Inflammatory macrophage (primary cell): ENCODE results near the gene DGKD.

Experiments used
- DNase-seq, 2 donors: peaks; one replicate each; pipeline ENCODE4 v3.0.0-alpha.2; 2020 to 2022

The DGKD gene

GRCh38 chr2:233339427-233339826, 14.9 kb upstream of the DGKD start:
- peak; percentile 55 to 72 for DNase-seq

- no peak for DNase-seq
Observed at GRCh38 chr2:233341296-233341695, 13.0 kb upstream of the DGKD start.

DNA sequence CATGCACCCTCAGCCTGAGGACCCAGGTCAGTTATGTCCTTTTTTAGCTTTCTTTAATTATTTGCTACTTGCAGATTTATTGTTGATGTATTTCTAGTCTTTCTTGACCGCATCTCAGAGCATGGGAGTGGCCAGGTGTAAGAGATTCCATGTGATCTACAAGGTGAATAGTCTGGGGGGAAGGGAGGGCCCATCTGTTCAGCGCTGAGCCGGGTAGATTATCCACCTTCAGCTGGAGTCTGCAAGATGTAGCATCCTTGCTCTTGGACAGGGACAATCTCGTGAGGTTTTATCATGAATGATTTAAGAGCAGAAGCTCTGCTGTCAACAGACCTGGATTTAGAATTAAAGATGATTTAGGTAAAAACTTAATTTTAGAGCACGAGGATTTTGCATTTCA, 12.0 kb upstream of the DGKD start:
- DNase-seq: no peak

DNA sequence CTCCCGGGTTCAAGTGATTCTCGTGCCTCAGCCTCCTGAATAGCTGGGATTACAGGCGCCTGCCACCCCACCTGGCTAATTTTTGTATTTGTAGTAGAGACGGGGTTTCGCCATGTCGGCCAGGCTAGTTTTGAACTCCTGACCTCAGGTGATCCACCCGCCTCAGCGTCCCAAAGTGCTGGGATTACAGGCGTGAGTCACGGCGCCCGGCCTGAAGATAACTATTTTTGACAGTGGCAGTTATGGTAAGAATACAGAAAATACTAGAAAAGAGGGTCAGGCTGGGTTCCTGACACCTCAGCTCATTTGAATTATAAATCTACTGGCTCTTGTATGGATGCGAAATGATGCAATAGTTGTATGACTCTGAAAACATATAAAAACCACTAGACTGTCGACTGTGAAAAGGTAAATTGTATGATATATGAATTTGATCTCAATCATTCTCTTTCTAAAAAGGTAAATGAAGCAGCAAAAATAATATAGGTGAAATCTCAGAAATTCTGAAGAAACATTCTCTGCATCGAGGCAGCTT, 11.1 kb upstream of the DGKD start:
- no peak for DNase-seq

GRCh38 chr2:233346376-233346775, 7.9 kb upstream of the DGKD start:
- no peak for DNase-seq

DNA sequence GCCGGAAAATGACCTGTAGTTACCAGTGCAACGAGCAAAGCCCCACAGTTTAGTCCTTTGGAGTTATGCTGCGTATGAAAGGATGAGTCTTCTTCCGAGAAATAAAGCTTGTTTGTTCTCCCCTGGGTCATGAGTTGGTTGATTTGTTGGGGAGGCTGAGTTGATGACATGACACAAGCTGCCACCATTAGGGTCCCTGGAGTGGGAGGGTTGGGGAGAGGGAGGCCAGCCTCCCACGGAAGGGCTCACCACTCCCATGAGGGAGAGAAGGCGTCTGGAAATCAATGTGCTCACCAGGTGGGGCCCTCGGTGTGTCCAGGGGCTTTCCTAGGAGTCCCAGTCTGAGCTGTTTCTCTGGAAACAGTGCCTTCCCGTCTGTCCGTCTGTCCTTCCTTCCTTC, 7.4 kb upstream of the DGKD start:
- no peak for DNase-seq

GRCh38 chr2:233349005-233349998, 5.0 kb upstream of the DGKD start:
- peak; percentile 44 to 66 for DNase-seq

DNA sequence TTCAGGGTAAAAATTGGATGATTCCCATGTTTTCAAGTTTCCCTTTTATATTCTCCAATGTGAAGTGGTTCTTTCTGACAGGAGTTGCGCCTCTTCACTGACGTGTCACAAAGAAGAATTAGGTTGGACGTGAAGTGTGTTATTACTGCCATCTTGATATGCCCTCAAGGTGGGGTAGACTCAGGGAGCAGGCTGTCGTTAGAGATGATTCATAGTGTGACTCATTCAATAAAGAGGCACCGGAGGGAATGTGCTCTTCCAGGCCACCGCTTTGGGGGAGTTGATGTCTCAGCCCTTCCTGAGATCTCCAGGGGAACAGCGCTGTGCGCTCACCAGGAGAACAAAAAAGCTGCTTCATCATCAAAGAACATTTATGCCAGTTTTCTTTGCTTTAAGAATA, 3.6 kb upstream of the DGKD start:
- peak; percentile 9 to 21 for DNase-seq

GRCh38 chr2:233351423-233351822, 2.9 kb upstream of the DGKD start:
- peak; percentile 56 to 60 for DNase-seq

- DNase-seq: no peak
Observed at GRCh38 chr2:233352141-233352842, 2.0 kb upstream of the DGKD start.

- DNase-seq: no peak
Observed at GRCh38 chr2:233353101-233353768, 1.1 kb upstream of the DGKD start.

GRCh38 chr2:233354500-233354924, 218 bp downstream of the DGKD start:
- no peak for DNase-seq

DNA sequence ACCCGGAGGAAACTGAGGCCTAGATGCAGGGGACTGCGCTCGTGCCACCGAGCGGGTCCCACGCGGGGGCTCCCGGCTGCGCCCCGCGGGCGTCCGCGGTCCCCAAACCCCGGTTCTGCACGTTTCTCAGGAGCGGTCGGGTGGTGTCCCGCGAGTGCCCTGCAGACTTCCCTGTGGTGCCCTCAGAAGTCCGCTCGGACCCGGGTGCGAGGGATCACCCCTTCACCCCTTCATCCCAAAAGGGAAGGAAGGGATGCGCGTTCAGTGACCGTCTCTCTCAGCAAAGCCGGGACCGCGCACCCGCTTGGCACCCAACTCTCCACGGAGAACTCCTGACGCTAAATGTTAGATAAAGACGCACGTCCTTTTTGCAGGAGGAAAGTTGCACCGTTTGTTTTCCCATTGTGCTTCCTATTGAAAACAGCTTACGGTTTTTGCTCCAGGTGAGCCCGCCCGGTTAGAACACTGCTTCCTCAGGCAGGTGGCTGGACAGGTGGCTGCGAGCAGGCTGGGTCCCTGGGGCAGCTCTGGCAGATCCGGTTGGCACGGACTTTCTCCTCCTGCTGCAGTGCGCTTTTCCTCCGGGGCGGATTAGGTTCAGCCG, 779 bp downstream of the DGKD start:
- no peak for DNase-seq

GRCh38 chr2:233355916-233356315, 1.6 kb downstream of the DGKD start:
- no peak for DNase-seq

DNA sequence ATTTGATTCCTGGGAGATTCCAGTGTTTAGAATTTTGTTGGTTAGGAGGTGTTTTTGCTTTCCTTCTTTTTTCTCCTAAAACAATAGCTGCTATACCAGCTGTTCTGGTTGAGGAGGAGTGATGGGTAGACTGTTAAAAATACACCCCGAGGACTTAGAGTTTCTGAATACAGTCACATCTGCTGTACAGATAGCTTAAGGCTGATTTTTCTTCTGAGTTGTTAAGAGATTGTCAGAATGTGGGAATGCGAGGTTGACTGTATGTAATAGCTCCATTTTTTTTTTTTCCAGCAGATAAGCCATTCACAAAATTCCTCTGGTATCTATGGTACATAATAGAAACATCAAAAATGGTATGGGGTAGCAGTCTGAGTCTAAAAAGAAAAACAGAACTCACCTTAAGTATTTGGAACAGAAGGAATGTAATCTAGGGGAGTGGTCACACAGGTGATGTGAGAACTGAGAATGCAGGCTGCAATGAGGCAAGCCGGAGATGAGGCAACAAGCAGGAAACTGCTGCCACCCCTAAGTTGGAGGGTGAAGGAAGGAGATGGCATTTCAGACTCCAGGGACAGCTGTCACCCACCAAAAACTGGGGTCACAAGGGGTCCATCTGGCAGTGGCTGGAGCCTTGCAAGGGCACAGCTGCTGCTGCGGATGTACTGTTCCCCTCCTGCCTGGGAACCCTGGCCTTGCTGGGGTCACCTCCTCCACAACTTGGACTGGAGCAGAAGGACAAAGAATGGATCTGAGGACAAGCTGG, 2.4 kb downstream of the DGKD start:
- DNase-seq: no peak

- DNase-seq: peak; percentile 30 to 47
Observed at GRCh38 chr2:233358335-233358734, 4.0 kb downstream of the DGKD start.

GRCh38 chr2:233358947-233359346, 4.7 kb downstream of the DGKD start:
- DNase-seq: no peak

- DNase-seq: no peak
Observed at GRCh38 chr2:233359823-233360222, 5.5 kb downstream of the DGKD start.

- no peak for DNase-seq
Observed at GRCh38 chr2:233360771-233361176, 6.5 kb downstream of the DGKD start.

- no peak for DNase-seq
Observed at GRCh38 chr2:233361297-233361696, 7.0 kb downstream of the DGKD start.

DNA sequence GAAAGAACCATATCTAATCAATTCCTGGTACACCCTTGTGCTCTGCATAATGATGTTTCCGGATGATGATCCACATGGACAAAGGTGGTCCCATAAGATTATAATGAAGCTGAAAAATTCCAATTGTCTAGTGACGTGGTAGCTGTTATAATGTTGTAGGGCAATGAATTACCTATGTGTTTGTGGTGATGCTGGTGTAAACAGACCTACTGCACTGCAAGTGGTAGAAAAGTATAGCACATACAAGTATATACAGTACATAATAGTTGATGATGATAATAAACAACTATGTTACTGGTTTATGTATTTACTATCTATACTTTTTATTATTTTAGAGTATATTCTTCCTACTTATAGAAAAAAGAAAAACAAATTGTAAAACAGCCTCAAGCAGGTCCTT, 8.4 kb downstream of the DGKD start:
- no peak for DNase-seq

DNA sequence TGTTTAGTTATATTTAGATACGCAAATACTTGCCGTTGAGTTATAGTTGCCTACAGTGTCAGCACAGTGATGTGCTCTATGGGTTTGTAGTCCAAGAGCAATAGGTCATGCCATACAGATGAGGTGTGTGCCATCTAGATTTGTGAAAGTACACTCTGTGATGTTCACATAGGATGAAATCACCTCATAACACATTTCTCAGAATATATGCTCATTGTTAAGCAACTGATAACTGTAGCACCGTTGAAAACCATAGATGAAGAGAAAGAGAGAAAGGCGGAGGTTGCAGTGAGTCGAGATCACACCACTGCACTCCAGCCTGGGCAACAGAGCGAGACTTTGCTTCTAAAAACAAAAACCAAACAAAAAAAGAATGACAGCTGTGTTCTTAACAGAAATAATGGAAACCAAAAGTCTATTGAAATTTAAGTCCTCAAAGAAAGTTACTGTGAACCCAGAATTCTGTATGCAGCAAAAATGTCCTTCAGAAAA, 9.5 kb downstream of the DGKD start:
- DNase-seq: no peak
